HepG2 (cell line): ENCODE data around the gene PPP2R2B.

Experiments used
- ATF3 ChIP-seq: sonication (generic); formaldehyde crosslinking; IDR thresholded peaks from 2 replicates; pipeline ENCODE4 v1.4.0; 2020; ENCODE audit warnings: missing genetic modification reagents
- CCDC6 ChIP-seq: sonication (generic); formaldehyde crosslinking; IDR thresholded peaks from 2 replicates; pipeline ENCODE4 v1.8.1; 2022; ENCODE audit warnings: mild to moderate bottlenecking, missing genetic modification reagents, moderate library complexity
- CEBPB ChIP-seq: IDR thresholded peaks from 2 replicates; pipeline ENCODE4 v1.6.1; 2011; ENCODE audit warnings: low read depth, low read length, improper control_type of control experiment, borderline replicate concordance
- CREB1 ChIP-seq, 2 experiments: fragments of 450-650 bp in 1 of 2; IDR thresholded peaks; 2 replicates each; pipeline ENCODE4 v1.6.1; 2016 to 2017; ENCODE audit warnings: control low read depth in 1 of 2, mild to moderate bottlenecking in 1 of 2, missing compliant biosample characterization in 1 of 2, missing genetic modification characterization in 1 of 2
- CTCF ChIP-seq: sonication (generic); formaldehyde crosslinking; IDR thresholded peaks from 2 replicates; pipeline ENCODE4 v1.5.0; 2020; ENCODE audit warnings: mild to moderate bottlenecking, missing genetic modification reagents, moderate library complexity
- FOXA3 ChIP-seq: IDR thresholded peaks from 2 replicates; pipeline ENCODE4 v1.6.1; 2016; ENCODE audit warnings: missing genetic modification reagents, missing compliant biosample characterization
- KDM4B ChIP-seq: sonication (generic); formaldehyde crosslinking; IDR thresholded peaks from 2 replicates; pipeline ENCODE4 v1.4.0; 2020; ENCODE audit warnings: missing genetic modification reagents
- RFX5 ChIP-seq: IDR thresholded peaks from 2 replicates; pipeline ENCODE4 v1.6.1; 2011; ENCODE audit warnings: low read depth, low read length, improper control_type of control experiment
- USF2 ChIP-seq, 2 experiments: sonication (generic) in 1 of 2; formaldehyde crosslinking in 1 of 2; IDR thresholded peaks; 2 replicates each; pipeline versions ENCODE4 v1.5.1 to v1.6.1; 2011 to 2020; ENCODE audit warnings: borderline replicate concordance in 1 of 2, low read depth in 1 of 2, low read length in 1 of 2, mild to moderate bottlenecking in 1 of 2, missing genetic modification reagents in 1 of 2, moderate library complexity in 1 of 2
- ZBTB44 ChIP-seq: sonication (generic); formaldehyde crosslinking; IDR thresholded peaks from 2 replicates; pipeline ENCODE4 v1.4.0; 2020; ENCODE audit warnings: missing genetic modification reagents
- ZFX ChIP-seq: sonication (generic); formaldehyde crosslinking; IDR thresholded peaks from 2 replicates; pipeline ENCODE4 v1.4.0; 2020; ENCODE audit warnings: mild to moderate bottlenecking, low read depth, missing genetic modification reagents, moderate library complexity
- ZNF550 ChIP-seq: sonication (generic); formaldehyde crosslinking; IDR thresholded peaks from 2 replicates; pipeline ENCODE4 v1.4.0; 2020; ENCODE audit warnings: mild to moderate bottlenecking, missing genetic modification reagents, borderline replicate concordance
- TF ChIP-seq, protein P1 (sequence below), 2 experiments: sonication (generic) in 1 of 2; formaldehyde crosslinking in 1 of 2; IDR thresholded peaks; 2 replicates each; pipeline versions ENCODE4 v1.4.0 to v1.6.1; 2018 to 2020; ENCODE audit warnings: missing genetic modification reagents in 2 of 2, borderline replicate concordance in 1 of 2, low read depth in 1 of 2, mild to moderate bottlenecking in 1 of 2, missing biosample characterization in 1 of 2

DNA sequence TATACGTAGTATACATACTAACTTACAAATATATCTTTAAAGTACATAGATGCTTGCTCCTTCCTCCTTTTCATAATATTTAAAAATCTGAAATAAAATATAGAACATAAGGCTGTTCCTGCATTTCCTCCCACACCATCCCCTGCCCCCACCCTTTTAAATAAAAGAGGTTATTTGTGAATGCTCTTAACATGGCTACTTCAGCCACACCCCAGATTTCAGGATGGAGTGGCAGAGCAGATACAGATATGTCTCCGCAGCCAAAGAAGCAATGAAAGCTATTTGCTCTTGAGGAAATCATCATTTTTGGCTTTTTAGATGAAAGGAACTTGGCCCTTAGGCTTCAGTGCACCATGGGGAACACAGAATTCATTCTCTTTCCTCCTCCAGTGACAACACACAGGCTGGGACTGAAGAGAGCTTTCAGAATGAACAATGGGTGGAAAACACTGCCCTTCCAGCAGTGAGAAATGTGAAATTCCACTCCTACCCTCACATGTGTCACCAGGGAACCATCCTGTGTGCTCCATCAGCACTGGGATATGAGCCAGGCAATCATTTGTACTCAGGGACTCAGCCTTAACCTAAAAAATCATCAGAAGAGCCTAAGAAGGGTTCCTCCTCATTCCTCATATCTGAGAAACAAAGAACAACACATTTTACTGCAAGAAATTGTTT lies 134.3 kb downstream of the PPP2R2B start:
- TF ChIP-seq, protein P1, sequence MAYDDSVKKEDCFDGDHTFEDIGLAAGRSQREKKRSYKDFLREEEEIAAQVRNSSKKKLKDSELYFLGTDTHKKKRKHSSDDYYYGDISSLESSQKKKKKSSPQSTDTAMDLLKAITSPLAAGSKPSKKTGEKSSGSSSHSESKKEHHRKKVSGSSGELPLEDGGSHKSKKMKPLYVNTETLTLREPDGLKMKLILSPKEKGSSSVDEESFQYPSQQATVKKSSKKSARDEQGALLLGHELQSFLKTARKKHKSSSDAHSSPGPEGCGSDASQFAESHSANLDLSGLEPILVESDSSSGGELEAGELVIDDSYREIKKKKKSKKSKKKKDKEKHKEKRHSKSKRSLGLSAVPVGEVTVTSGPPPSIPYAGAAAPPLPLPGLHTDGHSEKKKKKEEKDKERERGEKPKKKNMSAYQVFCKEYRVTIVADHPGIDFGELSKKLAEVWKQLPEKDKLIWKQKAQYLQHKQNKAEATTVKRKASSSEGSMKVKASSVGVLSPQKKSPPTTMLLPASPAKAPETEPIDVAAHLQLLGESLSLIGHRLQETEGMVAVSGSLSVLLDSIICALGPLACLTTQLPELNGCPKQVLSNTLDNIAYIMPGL (CRISPR knock-in tag; IDR thresholded peaks at IDR 0.05; ENCODE audit: borderline replicate concordance in 1 of 2, low read depth in 1 of 2), result no peak
- TF ChIP-seq USF2 (IDR thresholded peaks at IDR 0.05; ENCODE audit: low read depth, low read length) (no peak), USF2 (CRISPR knock-in tag; IDR thresholded peaks at IDR 0.05; ENCODE audit: borderline replicate concordance) (no peak), CTCF (CRISPR knock-in tag) (no peak), KDM4B (CRISPR knock-in tag) (no peak), FOXA3 (CRISPR knock-in tag) (no peak), ZNF550 (CRISPR knock-in tag) (no peak), RFX5 (no peak), CEBPB (no peak), ATF3 (CRISPR knock-in tag) (no peak), CREB1 (IDR thresholded peaks at IDR 0.05) (no peak), CREB1 (CRISPR knock-in tag; IDR thresholded peaks at IDR 0.05) (no peak), ZBTB44 (CRISPR knock-in tag) (no peak), CCDC6 (CRISPR knock-in tag) (no peak), ZFX (no peak)
